ENCODE results near the gene OR2A14. TPM values are rescaled to one million over a fixed set of nuclear protein-coding genes. Genes with fewer than 3 reads are reported as not detected.
"Not testable (repeated sequence)": the region's sequence is repeated elsewhere in the genome, so short reads cannot be mapped to it uniquely, and the experiment has no call there.

The OR2A14 gene
- total and polyA plus RNA-seq, 4 experiments from 2014 or later, result not detected

GRCh38 chr7:144178380-144179164 is 55.6 kb downstream of the OR2A14 start:
- H3K9me3 Mint-ChIP-seq; POLR2A ChIA-PET (ENCODE audit: partially characterized antibody); H3K27ac ChIP-seq (ENCODE audit: low read depth, low read length); intact Hi-C loops (cut with micrococcal nuclease); H3K27ac Mint-ChIP-seq; H3K27me3 Mint-ChIP-seq; H3K4me3 ChIP-seq (ENCODE audit: low read length in 2 of 2); H3K36me3 Mint-ChIP-seq; H3K9me3 ChIP-seq (ENCODE audit: control insufficient read depth in 1 of 2, low read length in 2 of 2); H3K4me1 Mint-ChIP-seq; H3K4me3 Mint-ChIP-seq; H3K36me3 ChIP-seq (ENCODE audit: insufficient read depth, low read length); H3K4me1 ChIP-seq (ENCODE audit: insufficient read depth, low read length); H3K27me3 ChIP-seq (ENCODE audit: insufficient read depth, low read length): not testable (repeated sequence)
- peak; percentile 38 to 57 (median 41) for DNase-seq
- CTCF ChIA-PET (ENCODE audit: partially characterized antibody), result interaction anchor here (1.1 to 2.5 kb wide), 4 partner anchors 9 to 215 kb away, joined by 4 to 27 read pairs (median 10); no protein-coding TSS in a partner anchor

- H3K9me3 Mint-ChIP-seq; H3K36me3 ChIP-seq (ENCODE audit: insufficient read depth, low read length); H3K27me3 ChIP-seq (ENCODE audit: insufficient read depth, low read length); CTCF ChIA-PET (ENCODE audit: partially characterized antibody); DNase-seq; H3K27ac ChIP-seq (ENCODE audit: low read depth, low read length); H3K9me3 ChIP-seq (ENCODE audit: control insufficient read depth in 1 of 2, low read length in 2 of 2); H3K4me1 Mint-ChIP-seq; H3K27ac Mint-ChIP-seq; intact Hi-C loops (cut with micrococcal nuclease); H3K27me3 Mint-ChIP-seq; H3K36me3 Mint-ChIP-seq; POLR2A ChIA-PET (ENCODE audit: partially characterized antibody); H3K4me3 Mint-ChIP-seq; H3K4me3 ChIP-seq (ENCODE audit: low read length in 2 of 2); H3K4me1 ChIP-seq (ENCODE audit: insufficient read depth, low read length): not testable (repeated sequence)
Observed at GRCh38 chr7:144179165-144179479, 56.1 kb downstream of the OR2A14 start.

Other genes with a start within 250 kb of the OR2A14 start
- gene TCAF1, start 221.0 kb upstream of the OR2A14 start, total RNA-seq, result 10 to 100 TPM; 20.9 to 23.1 TPM
- gene TCAF1, start 221.0 kb upstream of the OR2A14 start, polyA plus RNA-seq, result 10 to 100 TPM; 10.2 to 11.5 TPM
- gene OR2F2, start 187.9 kb upstream of the OR2A14 start, total RNA-seq, result not detected
- not detected for gene OR2F2, start 187.9 kb upstream of the OR2A14 start, polyA plus RNA-seq
- not detected for gene OR2F1, start 168.3 kb upstream of the OR2A14 start, total RNA-seq
- gene OR2F1, start 168.3 kb upstream of the OR2A14 start, polyA plus RNA-seq, result not detected
- not detected for gene OR6B1, start 122.9 kb upstream of the OR2A14 start, total RNA-seq
- not detected for gene OR6B1, start 122.9 kb upstream of the OR2A14 start, polyA plus RNA-seq
- gene OR2A5, start 74.2 kb upstream of the OR2A14 start, total RNA-seq, result not detected
- gene OR2A5, start 74.2 kb upstream of the OR2A14 start, polyA plus RNA-seq, result not detected
- gene OR2A25, start 53.4 kb upstream of the OR2A14 start, total RNA-seq, result not detected
- gene OR2A25, start 53.4 kb upstream of the OR2A14 start, polyA plus RNA-seq, result not detected
- gene OR2A12, start 36.9 kb upstream of the OR2A14 start, total RNA-seq, result not detected
- not detected for gene OR2A12, start 36.9 kb upstream of the OR2A14 start, polyA plus RNA-seq
- not detected for gene OR2A2, start 13.6 kb upstream of the OR2A14 start, total RNA-seq
- gene OR2A2, start 13.6 kb upstream of the OR2A14 start, polyA plus RNA-seq, result not detected
- 1 to 10 TPM; 5.0 to 5.4 TPM for gene CTAGE4, start 60.3 kb downstream of the OR2A14 start, total RNA-seq
- under 1 TPM in 1 of 2 donors, not detected in 1; 0.08 TPM for gene CTAGE4, start 60.3 kb downstream of the OR2A14 start, polyA plus RNA-seq
- gene ARHGEF35, start 72.7 kb downstream of the OR2A14 start, total RNA-seq, result 1 to 10 TPM; 4.8 to 5.2 TPM
- 1 to 10 TPM; 2.0 to 2.8 TPM for gene ARHGEF35, start 72.7 kb downstream of the OR2A14 start, polyA plus RNA-seq
- gene OR2A42, start 116.4 kb downstream of the OR2A14 start, total RNA-seq, result not detected
- gene OR2A42, start 116.4 kb downstream of the OR2A14 start, polyA plus RNA-seq, result not detected
- 1 to 10 TPM; 3.9 to 4.0 TPM for gene OR2A7, start 141.6 kb downstream of the OR2A14 start, total RNA-seq
- under 1 TPM in 1 of 2 donors, not detected in 1; 0.76 TPM for gene OR2A7, start 141.6 kb downstream of the OR2A14 start, polyA plus RNA-seq
- under 1 TPM in 1 of 2 experiments, not detected in 1; 0.36 TPM for gene CTAGE8, start 146.1 kb downstream of the OR2A14 start, total RNA-seq
- gene CTAGE8, start 146.1 kb downstream of the OR2A14 start, polyA plus RNA-seq, result under 1 TPM; 0.39 to 0.45 TPM
- gene OR2A1, start 189.2 kb downstream of the OR2A14 start, total RNA-seq, result not detected
- under 1 TPM in 1 of 2 donors, not detected in 1; 0.59 TPM for gene OR2A1, start 189.2 kb downstream of the OR2A14 start, polyA plus RNA-seq
- gene ARHGEF5, start 232.2 kb downstream of the OR2A14 start, total RNA-seq, result 10 to 100 TPM in 1 of 2 experiments, 1 to 10 TPM in 1; 9.0 to 12.0 TPM
- gene ARHGEF5, start 232.2 kb downstream of the OR2A14 start, polyA plus RNA-seq, result 1 to 10 TPM in 1 of 2 donors, not detected in 1; 3.9 TPM

Measured in CD4-positive, alpha-beta memory T cell (primary cell).